ENCODE results near the gene CRAT. TPM values are rescaled to one million over a fixed set of nuclear protein-coding genes. Genes with fewer than 3 reads are reported as not detected.
"Not testable (repeated sequence)": the region's sequence is repeated elsewhere in the genome, so short reads cannot be mapped to it uniquely, and the experiment has no call there.

Gene CRAT
- total RNA-seq, 1 donor from 2014 or later = 10.1 TPM

- H3K36me3 Mint-ChIP-seq = peaks cover 18% of the 10 kb centered on the region
- peak overlapping the region; percentile 95 for H3K27ac ChIP-seq
- peak overlapping the region; percentile 65 for H3K27ac Mint-ChIP-seq
- TF ChIP-seq CTCF (IDR thresholded peaks at IDR 0.05) = no peak
- H3K36me3 ChIP-seq = no peaks in the 10 kb centered on the region
- peaks cover 23% of the 10 kb centered on the region for H3K4me1 Mint-ChIP-seq
- peaks cover 25% of the 10 kb centered on the region for H3K4me1 ChIP-seq
- H3F3A ChIP-seq (ENCODE audit: low read depth) = peaks cover 45% of the 10 kb centered on the region
- peaks cover 35% of the 10 kb centered on the region for H3K79me2 ChIP-seq (ENCODE audit: low read depth)
- no peaks in the 10 kb centered on the region for H3K9me3 ChIP-seq (ENCODE audit: low read depth)
- no peak overlapping the region for H2AFZ ChIP-seq (replicated peaks)
- DNase-seq (ENCODE audit: low spot score) = no peak
- no peaks in the 10 kb centered on the region for H4K20me1 ChIP-seq (ENCODE audit: low read depth)
- no peak overlapping the region for H3K4me2 ChIP-seq
- H3K4me3 ChIP-seq = no peak overlapping the region
- no peak overlapping the region for H3K9ac ChIP-seq
- peaks cover 3% of the 10 kb centered on the region for H3K27me3 Mint-ChIP-seq (ENCODE audit: insufficient read depth, low read depth)
- H3K9me3 Mint-ChIP-seq = no peaks in the 10 kb centered on the region
- no peak overlapping the region for H3K4me3 Mint-ChIP-seq
- no peaks in the 10 kb centered on the region for H3K27me3 ChIP-seq
Observed at GRCh38 chr9:129124506-129125069, 14.0 kb upstream of the CRAT start.

- not testable (repeated sequence) for H3K9ac ChIP-seq; H3K36me3 ChIP-seq; H3K4me3 Mint-ChIP-seq; H4K20me1 ChIP-seq (ENCODE audit: low read depth); H3K4me2 ChIP-seq; H3K27ac Mint-ChIP-seq; H3K27ac ChIP-seq; H2AFZ ChIP-seq (replicated peaks); H3K27me3 Mint-ChIP-seq (ENCODE audit: insufficient read depth, low read depth); H3K27me3 ChIP-seq; H3K9me3 Mint-ChIP-seq; H3K4me3 ChIP-seq; H3K9me3 ChIP-seq (ENCODE audit: low read depth); DNase-seq (ENCODE audit: low spot score)
- H3K4me1 ChIP-seq = peaks cover 24% of the 10 kb centered on the region
- H3F3A ChIP-seq (ENCODE audit: low read depth) = peaks cover 36% of the 10 kb centered on the region
- Mint-ChIP-seq H3K36me3 (peaks cover 20% of the 10 kb centered on the region), H3K4me1 (peaks cover 23% of the 10 kb centered on the region)
- H3K79me2 ChIP-seq (ENCODE audit: low read depth) = peaks cover 39% of the 10 kb centered on the region
Observed at GRCh38 chr9:129122976-129123375, 12.4 kb upstream of the CRAT start.

- peaks cover 27% of the 10 kb centered on the region for H3F3A ChIP-seq (ENCODE audit: low read depth)
- Mint-ChIP-seq H3K27ac (no peak overlapping the region), H3K36me3 (peaks cover 20% of the 10 kb centered on the region), H3K4me3 (no peak overlapping the region), H3K27me3 (ENCODE audit: insufficient read depth, low read depth) (no peaks in the 10 kb centered on the region), H3K4me1 (peaks cover 15% of the 10 kb centered on the region), H3K9me3 (no peaks in the 10 kb centered on the region)
- no peak overlapping the region for H2AFZ ChIP-seq (replicated peaks)
- H3K4me3 ChIP-seq = no peak overlapping the region
- no peaks in the 10 kb centered on the region for H3K27me3 ChIP-seq
- peaks cover 45% of the 10 kb centered on the region for H3K79me2 ChIP-seq (ENCODE audit: low read depth)
- no peaks in the 10 kb centered on the region for H4K20me1 ChIP-seq (ENCODE audit: low read depth)
- no peak overlapping the region for H3K9ac ChIP-seq
- no peaks in the 10 kb centered on the region for H3K36me3 ChIP-seq
- no peak for TF ChIP-seq EZH2phosphoT487 (IDR thresholded peaks at IDR 0.05)
- TF ChIP-seq EZH2 (IDR thresholded peaks at IDR 0.05) = no peak
- TF ChIP-seq CTCF (IDR thresholded peaks at IDR 0.05) = no peak
- H3K4me1 ChIP-seq = peaks cover 15% of the 10 kb centered on the region
- no peak overlapping the region for H3K27ac ChIP-seq
- H3K9me3 ChIP-seq (ENCODE audit: low read depth) = no peaks in the 10 kb centered on the region
- H3K4me2 ChIP-seq = no peak overlapping the region
- DNase-seq (ENCODE audit: low spot score) = no peak
Observed at GRCh38 chr9:129122133-129122532, 11.5 kb upstream of the CRAT start.

- Histone ChIP-seq H4K20me1 (ENCODE audit: low read depth) (no peaks in the 10 kb centered on the region), H3K27ac (no peak overlapping the region), H3K9ac (no peak overlapping the region), H3K4me2 (no peak overlapping the region), H3K36me3 (no peaks in the 10 kb centered on the region), H3F3A (ENCODE audit: low read depth) (peaks cover 21% of the 10 kb centered on the region), H3K27me3 (no peaks in the 10 kb centered on the region), H3K4me3 (no peak overlapping the region), H2AFZ (replicated peaks) (no peak overlapping the region), H3K9me3 (ENCODE audit: low read depth) (no peaks in the 10 kb centered on the region), H3K79me2 (ENCODE audit: low read depth) (peaks cover 52% of the 10 kb centered on the region), H3K4me1 (peaks cover 10% of the 10 kb centered on the region)
- TF ChIP-seq CTCF (IDR thresholded peaks at IDR 0.05) (no peak), EZH2 (IDR thresholded peaks at IDR 0.05) (no peak), EZH2phosphoT487 (IDR thresholded peaks at IDR 0.05) (no peak)
- no peak overlapping the region for H3K4me3 Mint-ChIP-seq
- no peak for DNase-seq (ENCODE audit: low spot score)
- H3K36me3 Mint-ChIP-seq = peaks cover 20% of the 10 kb centered on the region
- H3K9me3 Mint-ChIP-seq = no peaks in the 10 kb centered on the region
- peaks cover 8% of the 10 kb centered on the region for H3K4me1 Mint-ChIP-seq
- H3K27me3 Mint-ChIP-seq (ENCODE audit: insufficient read depth, low read depth) = no peaks in the 10 kb centered on the region
- no peak overlapping the region for H3K27ac Mint-ChIP-seq
Observed at GRCh38 chr9:129121483-129121882, 10.9 kb upstream of the CRAT start.

Measured in neural progenitor cell (in vitro differentiated cells).